Measurements from ENCODE around the gene CDH7. TPM values are rescaled to one million over a fixed set of nuclear protein-coding genes. Genes with fewer than 3 reads are reported as not detected.

CDH7 gene
- total RNA-seq, 1 experiment from 2014 or later = 6.1 TPM

- no peaks in the 10 kb centered on the region for H3K9me2 ChIP-seq (replicated peaks; ENCODE audit: low read length)
- no peaks in the 10 kb centered on the region for H3K27me3 ChIP-seq (ENCODE audit: low read length)
- CTCF ChIA-PET = interaction anchor here (0.5 kb wide), 1 partner anchor 1672 kb away, joined by 3 read pairs; no protein-coding TSS in a partner anchor
- ATAC-seq (no peak), DNase-seq (no peak)
- H3K36me3 ChIP-seq (ENCODE audit: low read depth, low read length) = no peaks in the 10 kb centered on the region
- H3K9ac ChIP-seq (ENCODE audit: low read length) = no peak overlapping the region
- POLR2A ChIA-PET (ENCODE audit: unreplicated experiment) = no interaction called here
- intact Hi-C loops (cut with micrococcal nuclease) = no loop called here
- no peak overlapping the region for H3K27ac ChIP-seq (ENCODE audit: low read length)
- no peaks in the 10 kb centered on the region; the same call in 1 of the 2 replicates for H3K4me1 ChIP-seq (ENCODE audit: insufficient read depth, low read length)
- no TSS peak for BruUV-seq (replicated peaks)
- H4K20me1 ChIP-seq (ENCODE audit: low read length) = no peaks in the 10 kb centered on the region
- no peak for TF ChIP-seq EZH2 (IDR thresholded peaks at IDR 0.05; ENCODE audit: low read length, unreplicated experiment)
- TF ChIP-seq EZH2phosphoT487 (IDR thresholded peaks at IDR 0.05; ENCODE audit: borderline replicate concordance, low read length) = no peak
- TF ChIP-seq, protein P1, sequence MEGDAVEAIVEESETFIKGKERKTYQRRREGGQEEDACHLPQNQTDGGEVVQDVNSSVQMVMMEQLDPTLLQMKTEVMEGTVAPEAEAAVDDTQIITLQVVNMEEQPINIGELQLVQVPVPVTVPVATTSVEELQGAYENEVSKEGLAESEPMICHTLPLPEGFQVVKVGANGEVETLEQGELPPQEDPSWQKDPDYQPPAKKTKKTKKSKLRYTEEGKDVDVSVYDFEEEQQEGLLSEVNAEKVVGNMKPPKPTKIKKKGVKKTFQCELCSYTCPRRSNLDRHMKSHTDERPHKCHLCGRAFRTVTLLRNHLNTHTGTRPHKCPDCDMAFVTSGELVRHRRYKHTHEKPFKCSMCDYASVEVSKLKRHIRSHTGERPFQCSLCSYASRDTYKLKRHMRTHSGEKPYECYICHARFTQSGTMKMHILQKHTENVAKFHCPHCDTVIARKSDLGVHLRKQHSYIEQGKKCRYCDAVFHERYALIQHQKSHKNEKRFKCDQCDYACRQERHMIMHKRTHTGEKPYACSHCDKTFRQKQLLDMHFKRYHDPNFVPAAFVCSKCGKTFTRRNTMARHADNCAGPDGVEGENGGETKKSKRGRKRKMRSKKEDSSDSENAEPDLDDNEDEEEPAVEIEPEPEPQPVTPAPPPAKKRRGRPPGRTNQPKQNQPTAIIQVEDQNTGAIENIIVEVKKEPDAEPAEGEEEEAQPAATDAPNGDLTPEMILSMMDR (conservative IDR thresholded peaks at IDR 0.05; ENCODE audit: low read depth, low read length) = no peak
- no peak overlapping the region for H3K4me3 ChIP-seq (ENCODE audit: low read length)
- H3K9me3 ChIP-seq (ENCODE audit: low read length) = no peaks in the 10 kb centered on the region
- no peaks in the 10 kb centered on the region for H3F3A ChIP-seq (ENCODE audit: low read length, unreplicated experiment)
- no peak overlapping the region for H2AFZ ChIP-seq (ENCODE audit: low read length)
- H3K79me2 ChIP-seq (ENCODE audit: low read length) = no peaks in the 10 kb centered on the region
- H3K4me2 ChIP-seq (ENCODE audit: low read length) = no peak overlapping the region
Measured at GRCh38 chr18:65791719-65792118, 40.9 kb downstream of the CDH7 start.

GRCh38 chr18:65792456-65793074, 41.8 kb downstream of the CDH7 start:
- H3K27ac ChIP-seq (ENCODE audit: low read length) = no peak overlapping the region
- ChIA-PET CTCF (interaction anchor here (0.5 to 0.7 kb wide), 2 partner anchors 1324 to 1673 kb away, joined by 3 to 7 read pairs; no protein-coding TSS in a partner anchor), POLR2A (ENCODE audit: unreplicated experiment) (no interaction called here)
- no peak for ATAC-seq
- H3F3A ChIP-seq (ENCODE audit: low read length, unreplicated experiment) = no peaks in the 10 kb centered on the region
- no peaks in the 10 kb centered on the region for H3K36me3 ChIP-seq (ENCODE audit: low read depth, low read length)
- no peak overlapping the region for H3K4me2 ChIP-seq (ENCODE audit: low read length)
- H4K20me1 ChIP-seq (ENCODE audit: low read length) = no peaks in the 10 kb centered on the region
- H3K79me2 ChIP-seq (ENCODE audit: low read length) = no peaks in the 10 kb centered on the region
- intact Hi-C loops (cut with micrococcal nuclease) = no loop called here
- H3K9me3 ChIP-seq (ENCODE audit: low read length) = no peaks in the 10 kb centered on the region
- no peak overlapping the region for H3K9ac ChIP-seq (ENCODE audit: low read length)
- no peaks in the 10 kb centered on the region for H3K27me3 ChIP-seq (ENCODE audit: low read length)
- no peaks in the 10 kb centered on the region; the same call in 1 of the 2 replicates for H3K4me1 ChIP-seq (ENCODE audit: insufficient read depth, low read length)
- no peak overlapping the region for H3K4me3 ChIP-seq (ENCODE audit: low read length)
- BruUV-seq (replicated peaks) = no TSS peak
- no peak overlapping the region for H2AFZ ChIP-seq (ENCODE audit: low read length)
- H3K9me2 ChIP-seq (replicated peaks; ENCODE audit: low read length) = no peaks in the 10 kb centered on the region
- DNase-seq = no peak
- TF ChIP-seq, protein P1 (conservative IDR thresholded peaks at IDR 0.05; ENCODE audit: low read depth, low read length) = no peak

GRCh38 chr18:65808759-65809158, 57.9 kb downstream of the CDH7 start:
- Histone ChIP-seq H4K20me1 (ENCODE audit: low read length) (no peaks in the 10 kb centered on the region), H3K9ac (ENCODE audit: low read length) (no peak overlapping the region), H3K9me2 (replicated peaks; ENCODE audit: low read length) (no peaks in the 10 kb centered on the region), H3K27ac (ENCODE audit: low read length) (no peak overlapping the region), H3K4me1 (ENCODE audit: insufficient read depth, low read length) (no peaks in the 10 kb centered on the region), H3F3A (ENCODE audit: low read length, unreplicated experiment) (no peaks in the 10 kb centered on the region), H3K4me3 (ENCODE audit: low read length) (no peak overlapping the region), H3K9me3 (ENCODE audit: low read length) (no peaks in the 10 kb centered on the region), H3K79me2 (ENCODE audit: low read length) (no peaks in the 10 kb centered on the region), H3K27me3 (ENCODE audit: low read length) (no peaks in the 10 kb centered on the region), H3K36me3 (ENCODE audit: low read depth, low read length) (no peaks in the 10 kb centered on the region), H2AFZ (ENCODE audit: low read length) (no peak overlapping the region), H3K4me2 (ENCODE audit: low read length) (no peak overlapping the region)
- intact Hi-C loops (cut with micrococcal nuclease) = no loop called here
- DNase-seq = no peak
- CTCF ChIA-PET = no interaction called here
- POLR2A ChIA-PET (ENCODE audit: unreplicated experiment) = no interaction called here
- ATAC-seq = no peak
- no TSS peak for BruUV-seq (replicated peaks)
- TF ChIP-seq, protein P1 (conservative IDR thresholded peaks at IDR 0.05; ENCODE audit: low read depth, low read length) = no peak
- no peak for TF ChIP-seq EZH2phosphoT487 (IDR thresholded peaks at IDR 0.05; ENCODE audit: borderline replicate concordance, low read length)
- TF ChIP-seq EZH2 (IDR thresholded peaks at IDR 0.05; ENCODE audit: low read length, unreplicated experiment) = no peak

Measured in PC-3 (cell line).